ENCODE measurements around the gene TMEM125.

TMEM125 gene

DNA sequence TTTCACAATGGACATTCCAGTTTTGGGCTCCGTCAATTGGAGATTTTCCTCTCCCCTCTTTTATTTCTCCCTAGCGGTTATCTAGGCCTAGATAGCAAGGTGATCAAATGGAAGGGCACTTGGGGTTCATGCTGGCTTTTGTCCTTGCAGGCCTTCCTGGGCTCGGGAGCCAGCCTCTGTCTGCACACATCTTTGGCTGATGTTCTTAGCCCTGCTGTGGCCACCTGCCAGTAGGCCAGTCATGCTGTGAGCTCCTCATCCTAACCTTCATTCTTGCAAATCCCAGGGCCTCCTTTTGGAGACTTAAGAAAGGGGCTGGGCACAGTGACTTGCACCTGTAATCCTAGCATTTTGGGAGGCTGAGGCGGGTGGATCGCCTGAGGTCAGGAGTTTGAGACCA lies 44.5 kb downstream of the TMEM125 start:
- DNase-seq: no peak

- DNase-seq: no peak
Observed at GRCh38 chr1:43315481-43315880, 45.7 kb downstream of the TMEM125 start.

GRCh38 chr1:43315963-43316737 lies 46.4 kb downstream of the TMEM125 start:
- DNase-seq: no peak

GRCh38 chr1:43316738-43317520 lies 47.1 kb downstream of the TMEM125 start:
- no peak for DNase-seq

- DNase-seq: no peak
Observed at GRCh38 chr1:43317817-43318471, 48.2 kb downstream of the TMEM125 start.

GRCh38 chr1:43318831-43319230 lies 49.0 kb downstream of the TMEM125 start:
- DNase-seq: no peak

DNA sequence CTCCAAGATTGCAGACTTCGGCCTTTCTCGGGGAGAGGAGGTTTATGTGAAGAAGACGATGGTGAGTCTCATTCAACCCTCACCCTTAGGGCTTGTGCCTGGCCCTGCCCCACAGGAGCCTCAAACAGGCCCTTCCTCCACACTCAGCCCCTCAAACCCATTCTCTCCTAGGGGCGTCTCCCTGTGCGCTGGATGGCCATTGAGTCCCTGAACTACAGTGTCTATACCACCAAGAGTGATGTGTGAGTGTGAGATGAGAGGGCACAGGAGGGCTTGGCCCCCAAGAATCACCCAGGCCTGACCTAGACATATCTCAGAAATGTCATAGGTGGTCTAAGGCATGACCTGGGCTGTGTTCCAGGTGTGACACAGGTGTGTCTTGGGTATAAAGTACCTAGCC lies 49.5 kb downstream of the TMEM125 start:
- DNase-seq: no peak

DNA sequence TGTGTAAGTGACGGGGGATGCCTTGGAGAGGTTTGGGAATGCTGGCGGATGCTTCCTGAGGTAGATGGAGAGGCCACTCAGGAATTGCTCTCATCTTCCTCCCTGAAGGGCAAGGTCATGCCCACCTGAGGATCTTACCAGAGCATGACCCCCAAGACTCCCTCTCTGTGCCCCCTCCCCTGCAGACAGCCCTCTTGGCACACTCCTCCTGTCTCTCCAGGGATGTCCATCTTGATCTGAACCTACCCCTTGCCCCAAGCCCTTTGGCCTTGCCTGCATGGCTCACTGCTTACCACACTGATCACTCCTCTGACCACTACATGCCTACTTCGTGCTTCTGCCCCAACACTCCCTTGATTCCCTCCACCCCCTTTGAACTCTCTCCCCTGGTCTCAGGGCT lies 50.0 kb downstream of the TMEM125 start:
- no peak for DNase-seq

DNA sequence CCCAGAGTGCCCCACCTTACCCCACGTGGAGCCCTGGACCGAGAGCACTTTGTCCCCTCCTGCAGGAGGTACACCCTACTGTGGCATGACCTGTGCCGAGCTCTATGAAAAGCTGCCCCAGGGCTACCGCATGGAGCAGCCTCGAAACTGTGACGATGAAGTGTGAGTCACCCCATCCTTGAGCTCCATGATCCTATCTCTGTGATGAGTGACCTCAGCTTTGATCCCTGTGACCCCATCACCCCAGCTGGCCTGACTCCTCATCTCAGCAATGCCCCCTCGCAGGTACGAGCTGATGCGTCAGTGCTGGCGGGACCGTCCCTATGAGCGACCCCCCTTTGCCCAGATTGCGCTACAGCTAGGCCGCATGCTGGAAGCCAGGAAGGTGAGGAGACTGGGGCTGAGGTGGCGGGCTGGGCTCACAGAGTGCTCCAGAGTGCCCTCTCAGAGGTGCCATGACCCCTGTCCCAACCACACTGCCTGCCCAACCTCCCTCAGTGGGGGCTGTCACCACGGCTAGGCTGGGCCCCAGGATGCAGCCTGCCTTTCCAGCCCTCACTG lies 51.6 kb downstream of the TMEM125 start:
- DNase-seq: no peak

DNA sequence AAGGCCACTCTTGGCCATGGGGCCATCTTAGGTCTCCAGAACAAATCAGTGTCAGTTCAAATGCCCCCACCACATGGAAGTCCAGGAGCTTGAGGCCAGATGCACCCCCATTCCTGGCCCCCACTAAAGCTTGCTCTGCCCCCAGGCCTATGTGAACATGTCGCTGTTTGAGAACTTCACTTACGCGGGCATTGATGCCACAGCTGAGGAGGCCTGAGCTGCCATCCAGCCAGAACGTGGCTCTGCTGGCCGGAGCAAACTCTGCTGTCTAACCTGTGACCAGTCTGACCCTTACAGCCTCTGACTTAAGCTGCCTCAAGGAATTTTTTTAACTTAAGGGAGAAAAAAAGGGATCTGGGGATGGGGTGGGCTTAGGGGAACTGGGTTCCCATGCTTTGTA lies 52.7 kb downstream of the TMEM125 start:
- DNase-seq: no peak

Measured in OCI-M1 (cell line).